Esophagus squamous epithelium (tissue), 4 donors: ENCODE results near the gene SLC8A2.

Source experiments
- CTCF ChIP-seq, 6 experiments: fragments of 450-650 bp in 4 of 6; fragments of 200-600 bp in 2 of 6; sonication (generic) in 2 of 6; IDR thresholded peaks; one replicate each; pipeline ENCODE4 v1.5.1; 2016 to 2019; ENCODE audit warnings: antibody characterized with exemption in 6 of 6, mild to moderate bottlenecking in 4 of 6, moderate library complexity in 4 of 6
- POLR2A ChIP-seq, 4 donors: fragments of 450-650 bp; IDR thresholded peaks; one replicate each; pipeline ENCODE4 v1.6.1; 2017; ENCODE audit warnings: antibody characterized with exemption in 4 of 4, mild to moderate bottlenecking in 4 of 4, moderate library complexity in 3 of 4

GRCh38 chr19:47445937-47446402 lies 25.7 kb downstream of the SLC8A2 start:
- TF ChIP-seq CTCF (IDR thresholded peaks at IDR 0.05) (no peak), POLR2A (IDR thresholded peaks at IDR 0.05) (no peak)
